Measurements from ENCODE around the gene MECR. TPM values are rescaled to one million over a fixed set of nuclear protein-coding genes. Genes with fewer than 3 reads are reported as not detected.
A peak's percentile ranks its signal among the peaks of the same experiment; 100 is the strongest.

The MECR gene
- polyA plus RNA-seq, 4 donors: 22.5 to 35.0 (median 27.7) TPM

DNA sequence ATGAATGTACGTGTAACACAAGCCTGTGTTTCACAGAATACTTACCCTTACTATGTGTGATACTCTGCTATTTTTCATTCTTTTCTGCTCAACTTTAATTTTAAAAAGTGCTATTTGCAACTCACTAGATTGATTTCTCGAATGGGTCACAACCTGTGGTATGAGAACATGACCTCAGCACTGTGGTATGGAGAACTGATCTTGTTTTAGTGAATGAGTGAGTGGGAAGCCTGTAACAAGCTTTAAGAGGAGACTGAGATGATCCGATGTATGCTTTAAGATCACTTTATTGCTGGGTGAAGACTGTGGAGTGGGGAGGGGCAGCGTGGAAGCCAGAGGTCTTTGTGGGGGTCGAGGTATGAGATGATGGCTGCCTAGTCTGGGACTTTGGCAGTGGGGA is 21.6 kb downstream of the MECR start:
- no peak for DNase-seq (ENCODE audit: low read depth in 4 of 4, low spot score in 3 of 4)

DNA sequence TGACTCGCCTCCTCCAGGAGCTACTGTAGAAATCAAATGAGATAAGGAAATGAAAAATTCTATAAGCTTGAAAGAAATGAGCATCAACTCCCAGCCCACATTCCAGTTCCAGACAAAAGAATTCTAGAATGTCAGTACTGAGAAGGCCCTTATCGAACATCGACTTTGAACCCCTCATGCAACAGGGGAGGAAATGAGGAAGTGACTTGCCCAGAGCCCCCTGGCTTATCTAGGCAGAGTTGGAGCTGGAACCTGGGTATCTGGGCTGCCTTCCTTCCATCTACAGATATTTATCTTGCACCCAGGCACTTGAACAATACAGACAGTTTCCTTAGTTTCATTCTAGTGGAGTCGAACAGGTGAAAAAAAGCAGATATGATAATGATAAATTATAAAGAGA is 22.3 kb downstream of the MECR start:
- no peak for DNase-seq (ENCODE audit: low read depth in 4 of 4, low spot score in 3 of 4)

DNA sequence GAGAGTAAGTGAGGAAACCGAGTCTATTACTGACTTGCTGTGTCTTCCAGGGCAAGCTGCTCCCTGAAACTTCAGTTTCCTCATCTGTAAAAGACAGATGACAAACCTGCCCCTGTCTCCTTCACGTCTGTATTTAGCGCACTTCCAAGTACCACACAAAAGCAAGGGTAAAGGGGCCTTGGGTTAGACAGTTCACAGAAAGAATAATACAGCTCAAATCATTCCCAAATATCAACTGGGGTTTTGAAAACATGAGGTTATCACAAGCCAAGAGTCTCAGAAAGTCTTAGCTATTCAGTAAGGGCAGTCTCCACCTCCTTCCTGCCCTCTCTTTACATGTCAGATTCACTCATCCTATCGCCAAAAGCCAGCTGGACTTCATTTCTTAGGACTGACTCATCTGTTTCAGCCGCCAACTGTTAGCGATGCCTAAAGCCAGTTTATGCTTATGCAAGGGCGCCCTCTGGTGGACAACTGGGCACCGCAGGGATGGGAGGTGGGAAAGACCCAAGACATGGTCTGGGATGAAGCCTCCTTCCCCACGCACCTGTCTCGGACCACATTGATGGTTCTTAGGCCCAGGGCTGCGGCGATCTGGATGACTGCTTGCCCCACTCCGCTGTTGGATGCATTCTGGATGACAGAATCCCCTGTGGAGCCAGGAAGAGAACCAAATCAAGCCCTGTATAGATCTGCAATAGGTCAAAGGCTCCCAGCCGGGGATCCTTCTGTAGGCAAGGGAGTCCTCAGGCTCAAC is 28.0 kb downstream of the MECR start:
- DNase-seq (ENCODE audit: low read depth in 4 of 4, low spot score in 3 of 4): peak; percentile 79 to 88 (median 83)

DNA sequence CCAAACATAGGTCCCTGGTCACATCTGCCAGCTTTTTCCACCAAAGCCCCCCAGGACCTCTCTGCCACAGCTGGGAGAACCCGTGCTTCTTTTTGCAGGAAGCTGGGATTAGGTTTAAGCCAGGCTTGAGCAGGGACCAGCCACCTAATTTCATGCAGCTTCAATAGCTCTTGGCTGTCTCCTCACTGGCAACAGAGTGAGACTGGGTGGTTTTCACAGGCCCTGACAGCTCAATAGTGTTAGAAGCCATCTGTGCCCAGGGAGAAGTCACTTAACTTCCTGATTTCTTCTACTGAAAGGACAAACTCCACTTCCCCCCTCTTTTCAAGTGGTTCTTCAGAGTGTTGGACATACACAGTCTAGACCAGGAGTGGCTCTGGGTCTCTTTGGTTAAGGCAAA is 28.7 kb downstream of the MECR start:
- no peak for DNase-seq (ENCODE audit: low read depth in 4 of 4, low spot score in 3 of 4)

DNA sequence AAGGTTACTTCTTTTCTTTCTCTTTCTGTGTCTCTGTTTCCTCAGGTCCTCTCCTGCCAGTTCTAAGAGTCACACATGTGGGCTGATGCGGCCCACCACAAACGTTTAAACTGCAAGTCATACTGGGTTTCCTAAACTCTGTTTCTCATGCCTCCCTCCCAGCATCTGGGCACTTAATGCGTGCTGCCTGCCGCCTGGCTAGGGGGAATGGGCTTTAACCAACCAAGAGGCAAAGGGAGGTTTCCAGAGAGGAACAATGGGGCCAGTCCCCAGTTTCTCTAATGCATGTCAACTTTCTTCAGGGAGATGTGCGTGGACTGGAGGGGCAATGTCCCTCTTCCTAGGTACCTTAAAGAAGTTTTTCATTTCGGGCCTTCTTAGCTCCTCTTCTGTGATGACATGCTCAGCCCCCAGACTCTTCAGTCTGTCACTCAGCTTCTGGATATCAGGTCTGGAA is 29.1 kb downstream of the MECR start:
- DNase-seq (ENCODE audit: low read depth in 4 of 4, low spot score in 3 of 4): no peak

DNA sequence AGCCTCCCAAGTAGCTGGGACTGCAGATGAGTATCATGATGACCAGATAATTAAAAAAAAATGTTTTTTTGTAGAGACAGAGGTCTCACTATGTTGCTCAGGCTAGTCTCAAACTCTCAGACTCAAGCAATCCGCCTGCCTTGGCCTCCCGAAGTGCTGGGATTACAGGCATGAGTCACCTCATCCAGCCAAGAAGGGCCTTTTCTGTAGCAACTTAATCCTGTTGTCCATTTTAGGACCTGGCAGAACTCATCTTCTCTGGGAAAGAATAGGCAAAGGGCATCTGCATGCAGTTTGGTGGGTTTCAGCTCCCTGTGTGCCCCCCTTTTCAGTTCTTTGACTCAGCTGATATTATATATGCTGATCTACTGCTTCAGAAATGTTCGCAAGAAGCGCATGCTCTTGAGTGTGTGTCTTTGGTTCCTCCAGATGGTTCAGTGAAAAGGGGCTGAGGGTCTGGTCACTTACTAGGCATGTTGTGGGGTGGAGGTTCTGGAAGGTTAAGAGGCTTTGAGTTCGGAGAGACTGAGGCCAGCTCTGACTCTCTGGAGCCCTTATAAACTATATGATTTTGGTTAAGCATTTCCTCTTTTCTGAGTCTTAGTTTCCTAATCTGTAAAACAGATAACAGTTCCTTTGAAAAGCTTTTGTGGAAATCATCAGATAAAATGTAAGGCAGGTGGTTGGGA is 29.7 kb downstream of the MECR start:
- DNase-seq (ENCODE audit: low read depth in 4 of 4, low spot score in 3 of 4): no peak

DNA sequence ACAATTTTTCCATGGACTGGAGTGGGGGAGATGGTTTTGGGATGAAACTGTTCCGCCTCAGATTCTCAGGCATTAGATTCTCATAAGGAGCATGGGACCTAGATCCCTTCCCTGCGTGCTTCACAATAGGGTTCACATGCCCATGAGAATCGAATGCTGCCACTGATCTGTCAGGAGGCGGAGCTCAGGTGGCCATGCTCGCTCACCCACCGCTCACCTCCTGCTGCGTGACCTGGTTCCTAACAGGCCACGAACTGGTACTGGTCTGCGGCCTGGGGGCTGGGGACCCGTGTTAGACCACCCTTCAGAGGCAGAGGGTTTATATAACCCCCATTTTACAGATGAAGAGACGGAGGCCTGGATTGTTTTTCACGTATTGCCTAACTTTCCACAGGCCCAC is 32.7 kb downstream of the MECR start:
- no peak for DNase-seq (ENCODE audit: low read depth in 4 of 4, low spot score in 3 of 4)

DNA sequence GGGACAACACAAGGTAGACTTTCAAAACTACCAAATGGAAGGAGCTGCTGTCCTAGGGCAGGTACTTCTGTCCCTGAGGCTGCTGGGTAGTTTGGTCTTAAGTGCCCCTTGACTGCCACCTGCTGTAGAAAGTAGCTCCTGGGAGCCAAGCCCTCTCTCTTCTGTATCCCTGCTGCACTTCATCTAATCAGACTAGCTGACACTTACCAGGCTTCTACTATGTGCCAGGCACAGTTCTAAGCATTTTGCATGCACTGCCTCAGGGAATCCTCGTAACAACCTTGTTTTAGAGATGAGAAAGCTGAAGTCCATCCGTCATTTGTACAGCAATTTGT is 33.2 kb downstream of the MECR start:
- no peak for DNase-seq (ENCODE audit: low read depth in 4 of 4, low spot score in 3 of 4)

DNA sequence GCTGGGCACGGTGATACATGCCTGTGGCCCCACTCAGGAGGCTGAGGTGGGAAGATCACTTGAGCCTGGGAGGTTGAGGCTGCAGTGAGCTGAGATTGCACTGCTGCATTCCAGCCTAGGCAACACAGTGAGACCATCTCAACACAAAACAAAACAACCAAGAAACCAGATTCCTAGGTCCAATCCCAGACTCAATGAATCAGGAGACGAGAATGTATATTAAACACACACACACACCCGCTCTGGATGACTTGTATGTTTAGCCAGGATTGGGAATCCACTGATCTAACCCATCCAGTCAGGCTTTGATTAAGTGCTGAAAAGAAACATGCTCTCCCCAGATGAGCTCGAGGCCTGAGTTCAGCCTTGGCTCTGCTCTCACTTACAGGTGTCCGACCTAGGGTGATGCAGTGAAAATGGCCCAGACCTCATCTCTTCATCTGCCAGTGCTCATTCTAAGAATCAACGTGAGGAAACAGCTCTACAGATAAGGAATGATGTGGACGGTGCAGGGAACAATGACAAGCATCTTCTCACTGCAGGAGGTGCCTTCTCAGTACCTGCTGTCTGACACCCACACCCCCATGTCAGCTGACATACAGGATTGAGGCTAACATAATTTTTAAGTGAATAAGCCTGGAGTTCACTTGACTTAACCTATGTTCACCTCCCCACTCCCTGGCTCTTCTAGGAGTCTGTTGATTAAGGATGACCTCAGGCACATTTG is 33.7 kb downstream of the MECR start:
- DNase-seq (ENCODE audit: low read depth in 4 of 4, low spot score in 3 of 4): no peak

DNA sequence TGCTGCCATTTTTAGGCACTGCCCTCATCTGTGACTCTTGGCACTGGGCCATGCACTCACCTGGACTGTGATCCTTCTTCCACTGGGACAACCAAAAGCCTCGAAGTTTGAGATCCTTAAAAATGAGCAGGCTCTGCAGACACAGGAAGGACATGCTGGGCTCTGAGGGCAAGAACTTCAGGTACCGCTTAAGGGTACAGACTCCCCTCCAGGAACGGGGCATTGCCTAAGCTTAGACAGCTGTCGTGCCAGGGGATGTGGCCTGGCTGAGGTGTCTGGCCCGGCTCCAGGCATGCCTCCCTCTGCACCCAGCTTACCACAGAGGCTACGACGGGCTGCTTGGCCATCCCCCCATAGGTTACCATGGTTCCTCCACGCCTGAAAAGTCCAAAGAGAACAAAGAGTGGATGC is 34.8 kb downstream of the MECR start:
- DNase-seq (ENCODE audit: low read depth in 4 of 4, low spot score in 3 of 4): no peak

DNA sequence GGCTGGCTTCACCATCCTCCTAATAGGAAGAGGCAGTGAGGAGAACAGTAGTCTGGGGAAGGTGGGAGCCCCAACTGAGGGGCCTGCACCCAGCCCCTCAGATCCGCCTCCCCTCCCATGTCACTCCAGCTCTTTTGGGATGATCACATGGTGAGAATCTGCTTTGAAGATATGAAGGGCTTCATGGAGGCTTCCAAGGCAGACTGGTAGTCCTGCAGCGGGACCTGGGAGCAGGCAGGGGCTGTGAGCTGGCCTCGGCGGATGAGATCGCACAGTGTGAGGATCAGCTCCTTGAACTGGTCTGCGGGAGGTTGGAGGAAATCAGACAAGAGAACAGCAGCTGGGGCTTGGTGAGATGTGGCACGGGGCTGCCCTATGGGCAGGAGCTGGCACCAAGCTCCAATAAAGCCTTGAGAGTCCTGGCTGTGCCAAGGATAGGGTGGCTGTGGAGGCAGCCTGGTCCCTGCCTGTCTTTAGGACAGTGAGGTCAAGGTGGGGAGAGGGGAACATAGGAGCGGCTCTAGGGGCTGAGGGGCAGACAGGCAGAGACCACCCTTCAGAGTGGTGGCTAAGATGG is 36.8 kb downstream of the MECR start:
- no peak for DNase-seq (ENCODE audit: low read depth in 4 of 4, low spot score in 3 of 4)

DNA sequence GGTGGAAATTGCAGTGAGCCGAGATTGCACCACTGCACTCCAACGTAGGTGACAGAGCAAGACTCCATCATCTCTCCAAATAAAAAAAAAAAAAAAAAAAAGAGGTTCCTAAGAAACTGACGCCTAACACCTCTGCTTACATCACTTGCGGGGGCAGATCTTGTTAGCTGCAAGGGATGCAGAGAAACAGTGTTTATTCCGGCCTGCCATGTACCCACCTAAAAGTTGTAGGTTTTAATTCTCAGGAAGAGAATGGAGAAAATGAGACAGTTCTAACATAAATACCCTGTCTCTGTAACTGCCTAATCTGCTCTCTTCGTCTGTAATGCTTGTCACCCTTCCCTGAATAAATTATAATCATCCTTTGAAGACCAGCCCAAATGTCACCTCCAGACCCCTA is 40.0 kb downstream of the MECR start:
- no peak for DNase-seq (ENCODE audit: low read depth in 4 of 4, low spot score in 3 of 4)

DNA sequence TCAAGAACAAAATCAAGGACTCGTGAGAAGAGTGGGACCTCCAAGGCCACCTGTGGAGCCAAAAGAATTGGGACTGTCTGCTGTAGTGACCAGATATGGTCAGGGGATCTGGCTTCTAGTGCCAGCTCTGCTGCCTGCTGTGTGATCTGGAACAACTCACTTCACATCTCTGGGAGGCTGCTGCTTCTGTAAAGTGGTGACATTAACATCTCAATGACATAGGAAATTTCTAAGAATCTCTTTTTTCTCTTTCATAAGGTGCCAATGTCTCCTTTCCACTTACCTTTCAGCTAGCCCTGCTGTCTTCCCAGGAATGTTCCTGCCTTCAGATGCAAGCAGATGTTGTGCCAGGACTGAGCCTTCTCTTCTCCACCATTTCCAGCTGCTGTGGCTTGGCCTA is 44.0 kb downstream of the MECR start:
- DNase-seq (ENCODE audit: low read depth in 4 of 4, low spot score in 3 of 4): no peak

DNA sequence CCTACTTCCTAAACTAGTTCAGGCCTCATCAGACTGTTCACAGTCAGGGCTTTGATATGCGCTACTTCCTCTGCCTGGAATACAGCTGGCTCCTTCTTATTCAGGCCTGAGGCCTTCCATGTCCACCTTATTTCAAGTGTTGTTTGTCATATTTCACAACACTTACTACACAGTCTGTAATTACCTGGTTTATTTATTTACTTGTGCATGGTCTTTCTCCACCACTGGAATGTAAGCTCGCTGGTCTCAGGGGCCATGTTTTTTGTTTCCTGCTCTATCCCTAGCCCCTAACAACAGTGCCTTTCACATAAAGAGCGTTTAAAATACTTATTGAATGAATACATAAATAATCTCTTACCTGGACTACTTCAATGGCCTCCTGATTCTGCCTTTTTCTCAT is 44.5 kb downstream of the MECR start:
- no peak for DNase-seq (ENCODE audit: low read depth in 4 of 4, low spot score in 3 of 4)

DNA sequence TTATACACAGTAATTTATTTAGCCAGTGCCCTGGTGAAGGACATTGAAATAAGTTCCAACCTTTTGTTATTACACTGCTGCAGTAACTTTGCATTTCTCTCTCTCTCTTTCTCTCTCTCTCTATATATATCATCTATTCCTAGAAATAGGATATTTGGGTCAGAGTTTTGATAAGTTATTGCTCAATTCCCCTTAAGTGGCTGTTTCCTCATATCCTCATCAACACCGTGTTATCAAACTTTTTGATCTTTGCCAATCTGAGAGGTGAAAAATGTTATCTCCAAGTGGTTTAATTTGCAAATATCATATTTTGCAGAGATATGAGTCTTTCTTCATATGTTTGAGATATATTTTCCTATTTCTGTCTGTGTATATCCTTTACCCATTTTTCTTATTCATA is 47.4 kb downstream of the MECR start:
- no peak for DNase-seq (ENCODE audit: low read depth in 4 of 4, low spot score in 3 of 4)

DNA sequence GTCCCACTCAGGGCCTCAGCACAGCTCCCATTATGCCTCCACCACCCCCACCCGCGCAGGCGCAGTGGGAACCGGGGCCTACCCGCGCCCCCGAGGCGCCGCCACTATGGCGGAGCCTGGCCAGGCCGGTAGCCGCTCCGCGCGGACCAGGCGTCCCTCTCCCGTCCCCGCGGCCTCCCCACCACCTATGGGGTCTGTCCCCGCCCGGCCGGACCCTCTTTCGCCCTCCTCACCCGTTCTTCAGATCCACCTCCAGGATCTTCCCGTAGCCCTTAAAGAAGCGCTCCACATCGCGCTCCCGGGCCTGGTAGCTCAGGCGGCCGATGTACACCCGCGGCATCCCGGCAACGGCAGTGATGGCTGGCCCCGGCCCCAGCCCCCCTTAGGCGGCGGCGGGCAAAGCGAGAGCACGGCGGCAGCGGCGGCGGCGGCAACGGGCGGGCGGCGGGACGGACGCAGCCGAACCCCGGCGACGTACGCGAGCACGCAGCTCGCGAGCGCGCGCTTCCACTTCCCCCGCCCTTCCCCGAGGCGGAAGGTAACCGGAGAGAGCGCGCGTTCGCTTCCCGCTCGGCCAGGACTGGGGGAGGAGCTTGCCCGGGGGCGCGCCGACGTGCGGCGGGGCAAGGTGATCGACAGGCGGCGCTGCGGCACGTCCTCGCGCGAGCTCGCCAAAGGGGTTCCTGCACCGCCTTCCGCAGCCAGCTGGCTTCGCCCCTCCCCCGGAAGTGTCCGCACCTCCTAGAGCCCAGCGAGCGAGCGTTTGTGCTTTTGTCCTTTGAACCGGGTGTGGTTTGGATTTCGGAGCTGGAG is 49.1 kb downstream of the MECR start, which contains the start of gene SRSF4:
Gene SRSF4 (minus strand): TSS at position 488 of the 813 bp plus-strand sequence. CDS start 148 bp downstream, at position 340.
- DNase-seq (ENCODE audit: low read depth in 4 of 4, low spot score in 3 of 4): peak; percentile 97 to 98 (median 98)

DNA sequence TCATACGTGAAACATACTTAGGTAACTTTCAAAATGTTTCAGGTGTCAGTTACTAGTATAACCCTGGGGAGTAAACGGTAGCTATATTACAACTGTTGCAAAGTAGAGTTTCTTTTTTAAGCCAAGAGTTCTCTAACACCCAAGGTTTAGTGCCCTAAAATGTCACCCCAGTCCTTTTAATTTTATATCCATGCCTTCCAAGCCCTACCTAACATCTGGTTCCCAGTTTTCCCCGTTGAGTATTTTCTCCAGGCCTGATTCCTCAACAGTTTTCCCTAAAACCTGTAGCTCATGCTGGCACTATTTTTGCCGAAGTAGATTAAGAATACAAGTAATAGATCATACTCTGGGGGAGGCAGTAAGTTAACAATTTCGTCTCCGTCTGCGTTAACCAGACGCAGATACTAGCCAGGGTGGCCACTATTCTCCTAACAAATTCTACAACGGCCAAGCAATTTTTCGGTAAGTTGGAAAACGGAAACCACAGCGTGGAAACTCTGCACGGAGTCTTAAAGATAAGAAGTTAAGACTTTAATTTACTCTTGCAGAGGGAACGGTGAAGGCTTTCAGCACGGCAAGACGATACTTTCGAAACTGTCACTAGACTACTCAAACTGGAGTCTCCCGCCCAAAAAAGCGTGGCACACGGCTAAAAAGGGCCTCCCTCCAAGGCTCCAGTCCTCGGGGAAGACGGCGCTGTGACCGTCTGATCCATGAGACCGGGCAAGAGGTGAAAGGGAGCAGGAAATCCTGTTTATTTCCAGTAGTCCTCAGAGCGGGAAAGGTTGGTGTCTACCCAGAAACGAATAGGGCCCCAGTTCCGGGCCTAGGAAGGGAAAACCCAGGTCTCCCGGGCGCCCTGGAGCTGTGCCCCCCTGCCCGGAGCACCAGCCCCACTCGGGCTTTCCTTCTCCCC is 50.0 kb downstream of the MECR start:
- DNase-seq (ENCODE audit: low read depth in 4 of 4, low spot score in 3 of 4): no peak

DNA sequence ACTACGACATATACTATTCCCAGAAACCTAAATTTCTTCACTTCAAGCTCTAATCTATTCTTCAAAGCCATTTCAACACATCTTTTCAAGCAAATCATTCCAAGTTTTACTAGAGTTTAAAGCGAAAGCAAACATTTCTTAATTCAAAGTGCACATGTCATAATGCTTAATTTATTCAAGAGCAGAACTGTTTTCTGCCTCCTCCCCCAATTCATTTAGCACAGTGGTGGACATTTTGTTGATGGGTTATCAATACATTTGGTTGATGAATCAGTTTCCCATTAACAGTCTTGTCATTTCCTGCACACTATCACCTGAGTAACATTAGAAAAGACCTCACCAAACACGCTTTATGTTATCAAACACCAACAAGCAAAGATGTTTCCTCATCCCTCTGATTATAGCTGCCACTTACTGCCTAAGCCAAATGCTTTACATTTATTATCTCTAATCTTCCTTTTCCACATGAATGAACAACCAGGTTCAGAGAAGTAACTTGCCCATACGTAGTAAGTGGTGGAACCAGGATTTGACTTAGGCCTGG is 51.0 kb downstream of the MECR start:
- no peak for DNase-seq (ENCODE audit: low read depth in 4 of 4, low spot score in 3 of 4)
